Germinal center (tissue), 1 donor: ENCODE data around the gene TIMM29.
"Not testable (repeated sequence)": the region's sequence is repeated elsewhere in the genome, so short reads cannot be mapped to it uniquely, and the experiment has no call there.

Experiments used
- DNase-seq: peaks from one replicate; pipeline ENCODE4 v3.0.0; 2012; ENCODE audit warnings: mixed read lengths, low spot score

TIMM29 gene

GRCh38 chr19:10945264-10945663 lies 16.7 kb downstream of the TIMM29 start:
- no peak for DNase-seq

- no peak for DNase-seq
Measured at GRCh38 chr19:10946958-10947657, 18.5 kb downstream of the TIMM29 start.

GRCh38 chr19:10952809-10953208 lies 24.2 kb downstream of the TIMM29 start:
- no peak for DNase-seq

GRCh38 chr19:10959277-10959968 lies 30.8 kb downstream of the TIMM29 start:
- not testable (repeated sequence) for DNase-seq

GRCh38 chr19:10960314-10961072 lies 31.9 kb downstream of the TIMM29 start, which contains the start of gene SMARCA4:
TSS of gene SMARCA4 (plus strand) at chr19:10961030. CDS start at chr19:10984152, 23,122 bp downstream.
- DNase-seq: peak; percentile 100

- peak; percentile 43 for DNase-seq
Measured at GRCh38 chr19:10961073-10961860, 32.7 kb downstream of the TIMM29 start.

GRCh38 chr19:10962863-10963262 lies 34.3 kb downstream of the TIMM29 start:
- no peak for DNase-seq

- no peak for DNase-seq
Measured at GRCh38 chr19:10963865-10964264, 35.3 kb downstream of the TIMM29 start.

GRCh38 chr19:10964903-10965302 lies 36.3 kb downstream of the TIMM29 start:
- no peak for DNase-seq

- DNase-seq: no peak
Measured at GRCh38 chr19:10965398-10965797, 36.8 kb downstream of the TIMM29 start.

- DNase-seq: no peak
Measured at GRCh38 chr19:10966809-10967208, 38.2 kb downstream of the TIMM29 start.

GRCh38 chr19:10968527-10969135 lies 40.0 kb downstream of the TIMM29 start:
- peak; percentile 58 for DNase-seq

GRCh38 chr19:10971107-10971726 lies 42.6 kb downstream of the TIMM29 start:
- no peak for DNase-seq

- no peak for DNase-seq
Measured at GRCh38 chr19:10975374-10976130, 46.9 kb downstream of the TIMM29 start.

- no peak for DNase-seq
Measured at GRCh38 chr19:10976131-10976892, 47.7 kb downstream of the TIMM29 start.

GRCh38 chr19:10977742-10978092 lies 49.1 kb downstream of the TIMM29 start:
- DNase-seq: no peak
